Prostate gland (tissue), 2 donors: Measurements from ENCODE around the gene BORA.

Source experiments
- CTCF ChIP-seq, 4 experiments: fragments of 200-600 bp in 2 of 4; fragments of 450-650 bp in 2 of 4; sonication (generic) in 2 of 4; IDR thresholded peaks; 1 replicate in 3 of 4; 2 replicates in 1 of 4; pipeline ENCODE4 v1.5.1; 2016 to 2019; ENCODE audit warnings: antibody characterized with exemption in 4 of 4, mild to moderate bottlenecking in 2 of 4, moderate library complexity in 2 of 4
- POLR2A ChIP-seq: fragments of 450-650 bp; IDR thresholded peaks from one replicate; pipeline ENCODE4 v1.6.1; 2016; ENCODE audit warnings: antibody characterized with exemption, mild to moderate bottlenecking

DNA sequence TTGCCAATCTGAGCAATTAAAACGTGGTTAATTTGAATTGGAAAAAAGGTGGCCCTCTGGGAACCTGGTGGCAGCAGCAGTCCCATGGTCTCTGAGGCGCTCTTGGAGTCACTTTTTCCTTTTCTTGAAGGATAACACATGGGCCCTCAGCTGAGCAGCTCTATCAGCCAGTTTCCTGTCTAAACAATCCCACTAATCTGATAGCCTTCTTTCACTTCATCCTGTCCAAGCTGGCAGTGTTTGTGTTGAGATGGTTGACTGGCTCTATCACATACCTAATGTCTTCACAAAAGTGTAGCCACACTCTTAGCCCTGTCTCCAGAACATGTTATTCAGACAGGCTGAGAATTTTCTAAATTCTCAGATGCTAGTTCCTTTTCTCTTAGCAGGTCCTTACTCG is 10.9 kb upstream of the BORA start:
- TF ChIP-seq POLR2A (no peak), CTCF (IDR thresholded peaks at IDR 0.05) (no peak)
